Measurements from ENCODE around the gene CFAP73. TPM values are rescaled to one million over a fixed set of nuclear protein-coding genes. Genes with fewer than 3 reads are reported as not detected.

The CFAP73 gene
- polyA plus RNA-seq, 1 donor from 2014 or later, result not detected

DNA sequence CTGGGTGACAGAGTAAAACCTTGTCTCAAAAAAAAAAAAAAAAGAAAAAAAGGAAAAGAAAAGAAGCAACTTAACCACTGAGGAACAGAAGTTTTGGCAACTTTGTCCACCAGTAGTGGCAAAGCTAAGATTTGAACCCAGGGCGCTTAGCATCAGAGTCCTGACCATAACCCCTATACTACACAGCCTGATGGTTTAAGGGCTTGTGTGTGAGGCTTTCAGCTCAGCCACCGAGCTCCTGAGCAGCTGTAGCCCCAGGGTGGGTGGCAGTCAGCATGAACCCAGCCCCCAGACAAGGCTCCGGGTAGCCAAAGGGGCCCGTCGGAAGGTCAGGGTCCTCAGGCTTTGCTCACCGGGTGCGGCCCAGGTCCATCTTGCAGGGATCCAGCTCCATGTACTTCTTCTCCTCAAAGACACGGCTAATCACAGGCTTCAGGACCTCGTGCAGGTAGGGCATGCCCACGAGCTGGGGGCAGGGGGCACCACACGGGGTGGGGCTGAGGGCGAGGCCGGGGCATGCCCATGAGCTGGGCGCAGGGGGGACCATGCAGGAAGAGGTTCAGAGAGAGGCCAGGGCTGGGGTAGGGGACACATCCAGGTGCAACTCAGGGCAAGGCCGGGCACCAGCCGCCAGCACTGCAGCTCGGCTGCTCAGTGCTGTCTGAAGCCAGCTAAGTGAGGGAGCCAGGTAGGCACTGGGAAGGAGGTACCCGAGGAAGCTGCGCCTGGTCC lies 34.9 kb upstream of the CFAP73 start:
- Histone ChIP-seq H3K79me2 (replicated peaks; ENCODE audit: insufficient read depth, low read length) (no peaks in the 10 kb centered on the region), H3K27ac (ENCODE audit: low read length) (no peak overlapping the region), H3K36me3 (ENCODE audit: insufficient read depth, low read length) (no peaks in the 10 kb centered on the region)

DNA sequence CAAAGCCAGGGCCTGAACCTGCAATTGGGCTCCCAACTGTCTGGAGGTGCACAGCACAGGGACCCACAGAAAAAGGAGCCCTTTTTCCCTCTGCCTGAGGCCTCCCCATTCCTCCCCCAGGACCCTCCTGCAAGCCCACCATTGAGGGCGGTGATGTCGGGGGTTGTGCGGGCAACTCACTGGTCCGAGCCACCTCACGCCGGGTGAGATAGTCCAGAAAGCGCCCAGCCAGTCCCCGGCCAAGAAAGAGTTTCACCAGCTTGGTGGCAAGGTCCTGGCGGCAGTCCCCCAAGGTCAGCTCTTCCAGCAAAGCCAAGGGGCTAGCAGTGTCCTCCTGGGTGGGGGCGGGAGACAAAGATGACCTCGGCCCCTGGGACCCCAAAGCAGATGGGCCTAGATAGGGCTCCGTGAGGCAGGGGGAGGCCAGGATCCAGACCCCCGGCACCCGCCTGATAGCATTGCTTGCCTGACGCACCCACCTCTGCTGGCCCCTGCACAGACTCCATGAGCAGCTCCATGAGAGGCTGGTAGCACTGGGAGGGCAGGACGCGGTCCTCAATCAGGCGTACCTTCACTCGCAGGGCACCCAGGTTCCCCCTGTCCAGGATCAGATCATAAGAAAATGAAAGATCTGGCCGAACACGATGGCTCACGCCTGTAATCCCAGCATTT lies 33.9 kb upstream of the CFAP73 start:
- no peak overlapping the region for H3K4me2 ChIP-seq (ENCODE audit: low read length)
- no peaks in the 10 kb centered on the region for H4K20me1 ChIP-seq (ENCODE audit: insufficient read depth)
- no peak overlapping the region for H2AFZ ChIP-seq (ENCODE audit: low read depth, low read length)
- H3K9me3 ChIP-seq (ENCODE audit: low read length), result no peaks in the 10 kb centered on the region
- H3K36me3 ChIP-seq (ENCODE audit: insufficient read depth, low read length), result no peaks in the 10 kb centered on the region
- H3K27me3 ChIP-seq (ENCODE audit: insufficient read depth, low read depth, low read length), result no peaks in the 10 kb centered on the region
- no peak overlapping the region for H3K9ac ChIP-seq (ENCODE audit: low read length)
- H3F3A ChIP-seq (ENCODE audit: insufficient read depth, low read length, poor library complexity, severe bottlenecking), result no peaks in the 10 kb centered on the region
- no peaks in the 10 kb centered on the region for H3K79me2 ChIP-seq (replicated peaks; ENCODE audit: insufficient read depth, low read length)
- H3K27ac ChIP-seq (ENCODE audit: low read length), result no peak overlapping the region
- TF ChIP-seq, protein P1, sequence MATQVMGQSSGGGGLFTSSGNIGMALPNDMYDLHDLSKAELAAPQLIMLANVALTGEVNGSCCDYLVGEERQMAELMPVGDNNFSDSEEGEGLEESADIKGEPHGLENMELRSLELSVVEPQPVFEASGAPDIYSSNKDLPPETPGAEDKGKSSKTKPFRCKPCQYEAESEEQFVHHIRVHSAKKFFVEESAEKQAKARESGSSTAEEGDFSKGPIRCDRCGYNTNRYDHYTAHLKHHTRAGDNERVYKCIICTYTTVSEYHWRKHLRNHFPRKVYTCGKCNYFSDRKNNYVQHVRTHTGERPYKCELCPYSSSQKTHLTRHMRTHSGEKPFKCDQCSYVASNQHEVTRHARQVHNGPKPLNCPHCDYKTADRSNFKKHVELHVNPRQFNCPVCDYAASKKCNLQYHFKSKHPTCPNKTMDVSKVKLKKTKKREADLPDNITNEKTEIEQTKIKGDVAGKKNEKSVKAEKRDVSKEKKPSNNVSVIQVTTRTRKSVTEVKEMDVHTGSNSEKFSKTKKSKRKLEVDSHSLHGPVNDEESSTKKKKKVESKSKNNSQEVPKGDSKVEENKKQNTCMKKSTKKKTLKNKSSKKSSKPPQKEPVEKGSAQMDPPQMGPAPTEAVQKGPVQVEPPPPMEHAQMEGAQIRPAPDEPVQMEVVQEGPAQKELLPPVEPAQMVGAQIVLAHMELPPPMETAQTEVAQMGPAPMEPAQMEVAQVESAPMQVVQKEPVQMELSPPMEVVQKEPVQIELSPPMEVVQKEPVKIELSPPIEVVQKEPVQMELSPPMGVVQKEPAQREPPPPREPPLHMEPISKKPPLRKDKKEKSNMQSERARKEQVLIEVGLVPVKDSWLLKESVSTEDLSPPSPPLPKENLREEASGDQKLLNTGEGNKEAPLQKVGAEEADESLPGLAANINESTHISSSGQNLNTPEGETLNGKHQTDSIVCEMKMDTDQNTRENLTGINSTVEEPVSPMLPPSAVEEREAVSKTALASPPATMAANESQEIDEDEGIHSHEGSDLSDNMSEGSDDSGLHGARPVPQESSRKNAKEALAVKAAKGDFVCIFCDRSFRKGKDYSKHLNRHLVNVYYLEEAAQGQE (IDR thresholded peaks at IDR 0.05; ENCODE audit: borderline replicate concordance), result no peak
- TF ChIP-seq RAD21 (conservative IDR thresholded peaks at IDR 0.05) (no peak), SMC3 (conservative IDR thresholded peaks at IDR 0.05; ENCODE audit: poor library complexity) (no peak), EZH2 (IDR thresholded peaks at IDR 0.05; ENCODE audit: borderline replicate concordance, insufficient read depth, low read length, poor library complexity, severe bottlenecking) (no peak), EP300 (conservative IDR thresholded peaks at IDR 0.05; ENCODE audit: poor library complexity, severe bottlenecking) (no peak), MXI1 (conservative IDR thresholded peaks at IDR 0.05; ENCODE audit: poor library complexity, severe bottlenecking) (no peak), POLR2AphosphoS5 (IDR thresholded peaks at IDR 0.05) (no peak)
- TF ChIP-seq, protein P2, sequence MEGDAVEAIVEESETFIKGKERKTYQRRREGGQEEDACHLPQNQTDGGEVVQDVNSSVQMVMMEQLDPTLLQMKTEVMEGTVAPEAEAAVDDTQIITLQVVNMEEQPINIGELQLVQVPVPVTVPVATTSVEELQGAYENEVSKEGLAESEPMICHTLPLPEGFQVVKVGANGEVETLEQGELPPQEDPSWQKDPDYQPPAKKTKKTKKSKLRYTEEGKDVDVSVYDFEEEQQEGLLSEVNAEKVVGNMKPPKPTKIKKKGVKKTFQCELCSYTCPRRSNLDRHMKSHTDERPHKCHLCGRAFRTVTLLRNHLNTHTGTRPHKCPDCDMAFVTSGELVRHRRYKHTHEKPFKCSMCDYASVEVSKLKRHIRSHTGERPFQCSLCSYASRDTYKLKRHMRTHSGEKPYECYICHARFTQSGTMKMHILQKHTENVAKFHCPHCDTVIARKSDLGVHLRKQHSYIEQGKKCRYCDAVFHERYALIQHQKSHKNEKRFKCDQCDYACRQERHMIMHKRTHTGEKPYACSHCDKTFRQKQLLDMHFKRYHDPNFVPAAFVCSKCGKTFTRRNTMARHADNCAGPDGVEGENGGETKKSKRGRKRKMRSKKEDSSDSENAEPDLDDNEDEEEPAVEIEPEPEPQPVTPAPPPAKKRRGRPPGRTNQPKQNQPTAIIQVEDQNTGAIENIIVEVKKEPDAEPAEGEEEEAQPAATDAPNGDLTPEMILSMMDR (IDR thresholded peaks at IDR 0.05; ENCODE audit: poor library complexity, severe bottlenecking), result no peak
- no peak overlapping the region for H3K4me3 ChIP-seq (ENCODE audit: low read length)
- no peaks in the 10 kb centered on the region for H3K9me2 ChIP-seq (ENCODE audit: insufficient read depth, low read length)

More for the DNA sequence above, 34.9 kb upstream of the CFAP73 start:
- Histone ChIP-seq H4K20me1 (ENCODE audit: insufficient read depth) (no peaks in the 10 kb centered on the region), H3K9me2 (ENCODE audit: insufficient read depth, low read length) (no peaks in the 10 kb centered on the region), H3K4me3 (ENCODE audit: low read length) (no peak overlapping the region), H3K4me2 (ENCODE audit: low read length) (no peak overlapping the region), H3F3A (ENCODE audit: insufficient read depth, low read length, poor library complexity, severe bottlenecking) (no peaks in the 10 kb centered on the region), H2AFZ (ENCODE audit: low read depth, low read length) (no peak overlapping the region), H3K9me3 (ENCODE audit: low read length) (no peaks in the 10 kb centered on the region), H3K27me3 (ENCODE audit: insufficient read depth, low read depth, low read length) (no peaks in the 10 kb centered on the region), H3K9ac (ENCODE audit: low read length) (no peak overlapping the region)
- TF ChIP-seq TAF1 (IDR thresholded peaks at IDR 0.05; ENCODE audit: low read depth), result no peak
- TF ChIP-seq, protein P1 (IDR thresholded peaks at IDR 0.05; ENCODE audit: borderline replicate concordance), result no peak

Data from neural cell (in vitro differentiated cells).